ENCODE data around the gene GPR17. TPM values are rescaled to one million over a fixed set of nuclear protein-coding genes. Genes with fewer than 3 reads are reported as not detected.

Gene GPR17
- total RNA-seq, 1 experiment from 2014 or later, result 0.35 TPM

DNA sequence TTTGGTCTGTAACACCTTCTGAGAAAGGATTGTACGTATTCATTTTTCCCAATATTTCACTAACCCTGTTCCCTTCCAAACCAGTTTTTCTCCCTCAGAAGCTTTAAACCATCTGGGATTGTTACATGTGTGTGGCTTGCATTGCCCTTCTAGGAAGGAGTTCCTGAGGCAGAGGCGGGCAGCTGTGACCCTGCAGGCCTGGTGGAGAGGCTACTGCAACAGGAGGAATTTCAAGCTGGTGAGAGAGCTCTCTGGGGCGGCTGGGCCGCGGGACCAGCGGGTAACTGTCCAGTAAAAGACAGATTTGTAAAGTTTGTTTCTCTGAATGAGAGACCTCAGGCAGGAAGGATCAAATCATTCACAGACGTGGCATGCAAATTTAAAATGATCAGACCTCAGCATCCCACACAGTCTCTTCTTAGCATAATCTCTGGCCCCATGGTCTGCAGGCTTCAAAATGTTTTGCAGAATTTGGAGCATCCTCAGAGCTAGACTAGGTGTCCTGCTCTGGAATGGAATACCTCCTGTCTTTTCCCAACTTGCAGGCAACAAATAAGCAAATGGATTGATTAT, 40.2 kb upstream of the GPR17 start:
- no peaks in the 10 kb centered on the region; a peak in 2 of 5 replicates for H3K9me3 Mint-ChIP-seq
- WGBS (ENCODE audit: extremely low coverage, insufficient read length, low lambda C conversion rate), result no CpG with 5 or more reads among the region's 7 CpGs
- Histone ChIP-seq H3K79me1 (ENCODE audit: insufficient read depth, low read depth, low read length, poor library complexity, severe bottlenecking) (no peaks in the 10 kb centered on the region), H3K79me2 (ENCODE audit: insufficient read depth, low read length) (no peaks in the 10 kb centered on the region), H3K14ac (ENCODE audit: insufficient read depth, low read length) (no peak overlapping the region), H3K4me1 (ENCODE audit: insufficient read depth, low read length) (no peaks in the 10 kb centered on the region), H3T11ph (ENCODE audit: low read length) (no peak overlapping the region), H3K9me3 (ENCODE audit: control insufficient read depth, low read depth, low read length) (no peaks in the 10 kb centered on the region), H2BK12ac (ENCODE audit: insufficient read length, low read depth, low read length) (no peak overlapping the region), H4K20me1 (ENCODE audit: control insufficient read depth, insufficient read depth, insufficient read length) (no peaks in the 10 kb centered on the region), H3K18ac (ENCODE audit: insufficient read length, low read depth, low read length) (no peak overlapping the region), H2AK5ac (ENCODE audit: insufficient read length, low read length) (no peak overlapping the region), H3K27ac (ENCODE audit: insufficient read length, low read depth, low read length) (no peak overlapping the region), H2BK120ac (ENCODE audit: low read depth, low read length, poor library complexity, severe bottlenecking) (no peak overlapping the region), H3K9ac (ENCODE audit: extremely low read depth, insufficient read length, low read length) (no peak overlapping the region), H3K23me2 (ENCODE audit: insufficient read length, low read depth, low read length, poor library complexity, severe bottlenecking) (no peaks in the 10 kb centered on the region), H3K4me2 (ENCODE audit: insufficient read depth, insufficient read length, low read length) (no peak overlapping the region), H4K8ac (replicated peaks; ENCODE audit: insufficient read length, low read depth, low read length) (no peak overlapping the region), H3K23ac (ENCODE audit: insufficient read length, low read depth, low read length) (no peak overlapping the region), H3K56ac (ENCODE audit: insufficient read length, low read depth, low read length) (no peak overlapping the region), H3K27me3 (ENCODE audit: insufficient read depth, low read length) (no peaks in the 10 kb centered on the region), H4K91ac (ENCODE audit: insufficient read length, low read depth, low read length) (no peak overlapping the region), H2BK5ac (ENCODE audit: insufficient read length, low read length) (no peak overlapping the region), H2AFZ (ENCODE audit: low read length) (no peak overlapping the region), H2BK15ac (ENCODE audit: low read depth, low read length) (no peak overlapping the region), H2BK20ac (ENCODE audit: low read depth, low read length, poor library complexity, severe bottlenecking) (no peak overlapping the region), H4K5ac (ENCODE audit: insufficient read length, low read depth, low read length) (no peak overlapping the region), H3K4ac (ENCODE audit: low read depth, low read length) (no peak overlapping the region)
- no peaks in the 10 kb centered on the region for H3K4me1 Mint-ChIP-seq
- DNase-seq, result peak; percentile 20
- H3K27me3 Mint-ChIP-seq (ENCODE audit: low read depth), result peaks cover 2% of the 10 kb centered on the region; the same call in 1 of the 2 replicates
- H3K36me3 Mint-ChIP-seq (ENCODE audit: insufficient read depth in 1 of 3, low read depth in 3 of 3), result no peaks in the 10 kb centered on the region
- no peak overlapping the region for H3K4me3 Mint-ChIP-seq
- H3K27ac Mint-ChIP-seq, result no peak overlapping the region
- TF ChIP-seq, protein P1, sequence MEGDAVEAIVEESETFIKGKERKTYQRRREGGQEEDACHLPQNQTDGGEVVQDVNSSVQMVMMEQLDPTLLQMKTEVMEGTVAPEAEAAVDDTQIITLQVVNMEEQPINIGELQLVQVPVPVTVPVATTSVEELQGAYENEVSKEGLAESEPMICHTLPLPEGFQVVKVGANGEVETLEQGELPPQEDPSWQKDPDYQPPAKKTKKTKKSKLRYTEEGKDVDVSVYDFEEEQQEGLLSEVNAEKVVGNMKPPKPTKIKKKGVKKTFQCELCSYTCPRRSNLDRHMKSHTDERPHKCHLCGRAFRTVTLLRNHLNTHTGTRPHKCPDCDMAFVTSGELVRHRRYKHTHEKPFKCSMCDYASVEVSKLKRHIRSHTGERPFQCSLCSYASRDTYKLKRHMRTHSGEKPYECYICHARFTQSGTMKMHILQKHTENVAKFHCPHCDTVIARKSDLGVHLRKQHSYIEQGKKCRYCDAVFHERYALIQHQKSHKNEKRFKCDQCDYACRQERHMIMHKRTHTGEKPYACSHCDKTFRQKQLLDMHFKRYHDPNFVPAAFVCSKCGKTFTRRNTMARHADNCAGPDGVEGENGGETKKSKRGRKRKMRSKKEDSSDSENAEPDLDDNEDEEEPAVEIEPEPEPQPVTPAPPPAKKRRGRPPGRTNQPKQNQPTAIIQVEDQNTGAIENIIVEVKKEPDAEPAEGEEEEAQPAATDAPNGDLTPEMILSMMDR (conservative IDR thresholded peaks at IDR 0.05), result no peak

Data from H9 (cell line).